GM19193 (cell line): ENCODE measurements around the gene WBP2.
A peak's percentile ranks its signal among the peaks of the same experiment; 100 is the strongest.

Experiments used
- POLR2A ChIP-seq: IDR thresholded peaks from 4 replicates; pipeline ENCODE4 v1.6.1; 2011; ENCODE audit not compliant: insufficient read depth, insufficient read length; ENCODE audit errors: extremely low read depth

Gene WBP2

DNA sequence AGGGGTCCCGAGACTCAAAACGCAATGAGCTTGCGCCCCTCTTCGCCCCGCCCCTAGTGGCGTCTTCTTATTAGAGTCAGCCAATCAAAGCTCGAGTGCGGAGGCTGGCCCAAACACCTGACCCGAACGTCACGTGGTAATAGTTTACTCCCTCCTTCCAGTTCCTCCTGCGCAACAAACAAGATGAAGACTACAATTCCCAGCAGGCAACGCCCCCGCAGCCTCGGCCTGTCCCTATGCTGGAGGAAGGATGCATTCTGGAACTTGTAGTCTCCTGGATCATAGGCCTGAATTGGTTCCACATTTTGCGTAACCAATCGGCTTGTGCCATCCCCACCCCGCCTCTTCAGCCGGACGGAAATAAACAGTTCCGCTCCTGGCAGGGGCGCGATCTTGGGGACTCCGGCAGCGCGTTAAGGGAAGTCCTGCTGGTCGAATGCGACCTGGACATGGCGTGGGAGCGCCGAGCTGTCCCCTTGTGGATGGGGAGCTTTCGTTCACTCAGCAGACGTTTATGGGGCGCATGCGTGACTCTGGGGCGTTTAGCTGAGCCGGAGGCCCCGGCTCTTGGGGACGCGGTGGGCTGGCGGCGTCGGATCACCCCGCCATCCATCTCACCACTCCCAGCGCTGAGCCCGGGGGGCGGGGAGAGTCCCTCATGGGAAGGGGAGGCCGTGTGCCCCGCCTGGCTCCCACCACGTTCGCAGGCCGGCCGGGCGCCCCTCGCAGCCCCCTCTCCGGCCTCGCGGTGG lies at the start of gene WBP2:
WBP2 (minus strand) TSS at position 26 of the 752 bp plus-strand sequence. CDS start 38 bp downstream, outside the sequence.
- peak; percentile 96 for TF ChIP-seq POLR2A

DNA sequence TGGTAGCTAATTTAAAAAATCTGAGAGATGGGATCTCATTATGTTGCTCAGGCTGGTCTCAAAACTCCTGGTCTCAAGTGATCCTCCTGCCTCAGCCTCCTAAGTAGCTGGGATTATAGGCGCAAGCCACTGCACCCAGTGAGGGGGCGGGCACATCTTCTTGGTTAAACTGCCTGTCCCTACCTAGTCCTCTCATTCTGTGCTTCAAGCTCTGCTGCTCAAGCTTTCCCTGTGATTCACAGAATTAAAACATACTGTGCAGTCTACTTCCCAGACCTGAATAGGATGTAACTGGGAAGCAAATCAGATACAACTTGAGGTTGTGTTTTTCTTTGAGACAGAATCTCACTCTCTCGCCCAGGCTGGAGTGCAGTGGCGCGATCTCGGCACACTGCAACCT lies 47.3 kb upstream of the WBP2 start:
- no peak for TF ChIP-seq POLR2A

DNA sequence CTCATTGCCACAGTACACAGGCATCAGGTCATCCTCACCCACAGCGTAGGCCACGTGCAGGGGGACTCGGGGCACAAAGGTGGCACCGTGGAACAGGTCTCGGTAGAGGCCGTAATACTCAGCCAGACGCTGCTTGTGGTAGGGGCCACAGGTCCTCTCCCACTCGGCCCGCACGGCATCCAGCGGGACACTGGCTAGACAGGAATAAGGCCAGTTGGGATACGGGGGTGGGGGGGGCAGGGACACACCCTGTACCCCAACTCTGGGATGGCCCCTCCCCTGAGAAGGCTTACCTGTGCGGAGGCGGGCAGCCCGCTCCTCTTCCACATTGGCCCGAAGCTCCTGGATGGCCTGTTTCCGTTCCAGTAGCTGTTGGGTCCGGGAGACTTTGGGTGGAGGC lies 46.6 kb upstream of the WBP2 start:
- TF ChIP-seq POLR2A: no peak

- TF ChIP-seq POLR2A: no peak
These were observed 45.8 kb upstream of the WBP2 start for GRCh38 chr17:75900691-75901533.

DNA sequence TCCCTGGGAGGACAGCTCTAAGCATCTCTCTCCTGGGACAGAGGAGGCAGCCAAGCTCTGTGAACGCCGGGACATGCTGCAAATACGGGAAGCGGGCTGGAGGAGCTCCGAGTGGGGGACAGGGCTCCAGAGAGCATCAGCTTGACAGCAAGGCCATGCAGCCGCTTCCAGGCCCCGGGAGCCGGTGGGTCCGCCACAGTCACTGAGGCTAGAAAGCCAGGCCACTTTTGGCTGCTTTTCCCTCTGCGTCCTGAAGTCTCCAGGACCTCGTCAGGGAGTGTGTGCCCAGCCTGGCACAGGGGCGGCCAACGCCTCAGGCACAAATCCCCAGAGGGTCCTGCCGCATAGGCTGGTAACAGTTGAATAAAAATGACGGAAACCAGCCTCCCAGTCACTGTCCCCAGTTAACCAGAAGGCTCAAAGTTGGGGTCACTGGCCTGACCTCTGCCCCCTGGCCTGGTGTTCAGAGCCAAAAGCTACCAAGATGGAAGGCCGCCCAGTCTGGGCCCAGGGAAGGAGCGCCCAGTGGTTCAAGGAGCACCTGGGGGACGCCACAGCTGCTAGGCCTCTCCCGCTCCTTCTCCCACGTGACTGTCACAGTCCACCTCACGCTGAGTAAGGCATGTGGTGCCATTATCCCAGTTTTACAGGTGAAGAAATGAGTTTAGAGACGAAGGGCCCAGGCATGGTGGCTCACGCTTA lies 44.8 kb upstream of the WBP2 start:
- no peak for TF ChIP-seq POLR2A

DNA sequence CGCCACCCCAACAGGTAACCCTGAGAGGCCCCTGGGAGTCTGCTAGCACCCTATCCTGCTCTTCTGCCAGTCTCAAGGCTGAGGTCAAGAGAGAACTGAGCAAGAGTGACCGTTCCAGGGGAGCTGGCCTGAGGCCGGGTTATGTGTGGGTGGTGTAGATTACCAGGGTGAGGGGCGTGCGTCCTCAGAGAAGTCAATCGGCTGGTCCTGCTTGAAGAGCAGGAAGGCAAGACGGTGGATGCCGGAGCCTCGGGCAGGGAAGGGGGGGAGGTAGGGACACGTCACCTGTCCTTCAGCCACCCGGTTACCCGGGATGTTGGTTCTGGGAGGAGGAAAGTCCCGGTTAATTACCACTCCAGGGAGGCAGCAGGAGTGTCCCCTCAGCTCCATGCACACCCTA lies 44.2 kb upstream of the WBP2 start:
- no peak for TF ChIP-seq POLR2A

DNA sequence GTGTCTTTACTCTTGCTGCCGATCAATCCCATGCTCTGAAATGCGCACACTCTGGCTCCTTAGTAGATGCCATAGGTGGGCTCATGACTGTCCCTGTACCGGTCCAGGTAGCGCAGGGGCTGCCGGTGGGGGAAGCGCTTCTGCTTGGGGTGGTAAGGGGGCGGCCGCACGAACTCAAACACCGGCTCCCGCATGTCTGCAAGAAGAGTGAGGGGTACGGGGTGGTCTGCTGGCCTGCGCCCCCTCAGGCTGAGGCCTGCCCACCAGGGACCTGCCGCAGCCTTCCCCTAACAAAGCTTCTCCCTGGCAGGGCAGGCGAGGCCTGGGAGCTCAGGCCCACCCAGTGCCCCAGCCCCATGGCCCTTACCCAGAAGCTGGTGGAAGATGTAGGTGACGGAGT lies 43.7 kb upstream of the WBP2 start:
- no peak for TF ChIP-seq POLR2A

DNA sequence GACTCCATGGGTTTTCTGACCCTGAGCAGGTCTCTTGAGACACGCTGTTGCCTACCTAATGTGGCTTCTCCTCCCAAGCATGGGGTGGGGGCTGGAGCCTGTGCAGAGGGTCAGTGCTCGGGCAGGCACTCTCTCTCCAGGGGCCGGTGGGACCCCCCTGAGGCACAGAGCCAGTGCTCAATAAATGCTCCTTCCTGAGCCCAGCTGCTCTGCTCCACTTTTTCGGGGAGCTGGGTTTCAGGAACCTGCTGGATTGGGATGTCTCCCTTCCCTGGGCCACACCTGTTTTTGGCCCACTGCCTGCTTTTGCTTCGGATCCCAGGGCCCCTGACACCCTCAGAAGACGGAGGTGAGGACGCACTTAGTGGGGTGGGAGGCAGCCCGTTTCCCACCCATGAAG lies 42.9 kb upstream of the WBP2 start:
- no peak for TF ChIP-seq POLR2A

DNA sequence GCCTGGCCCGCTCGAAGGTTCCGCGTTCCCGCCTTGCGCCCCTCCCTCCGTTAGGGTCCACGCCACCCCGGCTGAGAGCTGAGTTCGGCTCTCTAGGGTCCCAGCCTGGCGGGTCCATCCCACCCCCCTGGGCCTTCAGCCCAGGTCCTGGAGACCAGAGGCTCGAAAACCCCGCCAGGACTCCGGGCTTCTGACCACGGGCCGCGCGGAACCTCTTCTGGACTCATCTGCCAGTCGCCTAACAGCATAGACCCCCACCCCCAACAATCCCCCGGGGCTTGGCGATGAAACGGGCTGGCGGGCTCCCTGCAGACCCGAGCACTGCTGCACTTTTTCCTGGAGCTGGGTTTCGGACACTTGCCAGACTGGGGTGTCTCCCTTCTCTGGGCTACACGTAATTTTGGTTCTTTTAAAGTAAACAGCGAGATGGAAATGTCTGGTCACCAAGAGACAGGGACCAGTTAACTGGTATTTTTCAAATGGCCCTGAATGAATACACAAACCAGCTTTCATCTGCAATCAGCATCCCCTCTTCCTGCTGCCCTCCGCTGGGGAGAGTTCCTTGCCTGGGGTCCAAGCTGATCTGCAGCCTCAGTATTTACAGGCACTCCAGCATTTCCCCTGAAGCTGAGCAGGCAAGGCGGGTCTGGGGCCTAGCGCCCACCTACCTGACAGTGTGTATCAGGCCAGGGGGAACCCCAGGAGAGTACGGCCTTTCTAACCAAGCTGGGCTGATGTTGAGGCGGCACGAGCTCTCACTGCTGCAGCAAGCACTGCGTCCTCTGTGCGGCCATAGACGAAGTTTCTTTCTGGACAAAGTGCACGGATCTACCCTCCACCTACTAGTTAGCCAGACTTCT lies 42.3 kb upstream of the WBP2 start:
- TF ChIP-seq POLR2A: peak; percentile 18

GRCh38 chr17:75896415-75897159 lies 41.5 kb upstream of the WBP2 start, which contains the start of gene TRIM65:
TRIM65 (minus strand) TSS chr17:75896951; CDS start chr17:75896937, 14 bp downstream.
- peak; percentile 79 for TF ChIP-seq POLR2A

GRCh38 chr17:75895370-75896155 lies 40.4 kb upstream of the WBP2 start:
- no peak for TF ChIP-seq POLR2A

- no peak for TF ChIP-seq POLR2A
These were observed 39.1 kb upstream of the WBP2 start for GRCh38 chr17:75894049-75894733.
